Measurements from ENCODE around the gene AJAP1. TPM values are rescaled to one million over a fixed set of nuclear protein-coding genes. Genes with fewer than 3 reads are reported as not detected.

Gene AJAP1
- total and polyA plus RNA-seq, 2 donors (not counting 1 experiment from before 2014, with no cell fraction given), result 0.01 TPM; not detected in 1

- no peak for DNase-seq (ENCODE audit: low read depth in 2 of 2)
These were observed 142.0 kb downstream of the AJAP1 start for GRCh38 chr1:4796161-4797015.

GRCh38 chr1:4797016-4797410 lies 142.6 kb downstream of the AJAP1 start:
- no peak overlapping the region for H3K4me2 ChIP-seq (ENCODE audit: extremely low read depth, insufficient read depth, low read length)
- no peaks in the 10 kb centered on the region for H3K27me3 ChIP-seq (ENCODE audit: control insufficient read depth, insufficient read depth, low read length)
- H3K9ac ChIP-seq (ENCODE audit: insufficient read depth, low read length), result no peak overlapping the region
- no peaks in the 10 kb centered on the region for H3K4me1 ChIP-seq (ENCODE audit: control insufficient read depth, extremely low read depth, insufficient read depth, low read length)
- H2AFZ ChIP-seq (ENCODE audit: low read length), result no peak overlapping the region
- no peak for DNase-seq (ENCODE audit: low read depth in 2 of 2)
- no peak overlapping the region for H3K27ac ChIP-seq (ENCODE audit: insufficient read depth, low read length)
- no peak overlapping the region for H3K4me3 ChIP-seq (replicated peaks in 1 of 4; ENCODE audit: control extremely low read depth in 1 of 4, insufficient read depth in 1 of 4, low read depth in 3 of 4, low read length in 4 of 4)
- TF ChIP-seq EZH2 (IDR thresholded peaks at IDR 0.05; ENCODE audit: low read length, missing control alignments), result no peak
- no peak for TF ChIP-seq CTCF (conservative IDR thresholded peaks at IDR 0.05 in 1 of 2, IDR thresholded peaks at IDR 0.05 in 1 of 2; ENCODE audit: low read depth in 1 of 2, low read length in 2 of 2)
- no peaks in the 10 kb centered on the region for H4K20me1 ChIP-seq (ENCODE audit: control insufficient read depth, extremely low read depth, insufficient read depth, low read length)
- no peaks in the 10 kb centered on the region for H3K79me2 ChIP-seq (ENCODE audit: control insufficient read depth, insufficient read depth, low read length)
- no peaks in the 10 kb centered on the region for H3K9me3 ChIP-seq (ENCODE audit: control insufficient read depth, insufficient read depth, low read depth, low read length)
- H3K36me3 ChIP-seq (ENCODE audit: control insufficient read depth, insufficient read depth, low read length), result no peaks in the 10 kb centered on the region

More at GRCh38 chr1:4796161-4797015, 142.0 kb downstream of the AJAP1 start:
- H2AFZ ChIP-seq (ENCODE audit: low read length), result no peak overlapping the region
- H3K4me1 ChIP-seq (ENCODE audit: control insufficient read depth, extremely low read depth, insufficient read depth, low read length), result no peaks in the 10 kb centered on the region
- no peak overlapping the region for H3K27ac ChIP-seq (ENCODE audit: insufficient read depth, low read length)
- H3K27me3 ChIP-seq (ENCODE audit: control insufficient read depth, insufficient read depth, low read length), result no peaks in the 10 kb centered on the region
- no peaks in the 10 kb centered on the region for H4K20me1 ChIP-seq (ENCODE audit: control insufficient read depth, extremely low read depth, insufficient read depth, low read length)
- H3K4me2 ChIP-seq (ENCODE audit: extremely low read depth, insufficient read depth, low read length), result no peak overlapping the region
- no peak overlapping the region for H3K9ac ChIP-seq (ENCODE audit: insufficient read depth, low read length)
- no peaks in the 10 kb centered on the region for H3K79me2 ChIP-seq (ENCODE audit: control insufficient read depth, insufficient read depth, low read length)
- no peaks in the 10 kb centered on the region for H3K9me3 ChIP-seq (ENCODE audit: control insufficient read depth, insufficient read depth, low read depth, low read length)
- TF ChIP-seq CTCF (conservative IDR thresholded peaks at IDR 0.05 in 1 of 2, IDR thresholded peaks at IDR 0.05 in 1 of 2; ENCODE audit: low read depth in 1 of 2, low read length in 2 of 2) (no peak), EZH2 (IDR thresholded peaks at IDR 0.05; ENCODE audit: low read length, missing control alignments) (no peak)
- H3K36me3 ChIP-seq (ENCODE audit: control insufficient read depth, insufficient read depth, low read length), result no peaks in the 10 kb centered on the region
- H3K4me3 ChIP-seq (replicated peaks in 1 of 4; ENCODE audit: control extremely low read depth in 1 of 4, insufficient read depth in 1 of 4, low read depth in 3 of 4, low read length in 4 of 4), result no peak overlapping the region

- no peaks in the 10 kb centered on the region for H4K20me1 ChIP-seq (ENCODE audit: control insufficient read depth, extremely low read depth, insufficient read depth, low read length)
- no peaks in the 10 kb centered on the region for H3K27me3 ChIP-seq (ENCODE audit: control insufficient read depth, insufficient read depth, low read length)
- no peaks in the 10 kb centered on the region for H3K79me2 ChIP-seq (ENCODE audit: control insufficient read depth, insufficient read depth, low read length)
- H2AFZ ChIP-seq (ENCODE audit: low read length), result no peak overlapping the region
- no peak overlapping the region for H3K4me3 ChIP-seq (replicated peaks in 1 of 4; ENCODE audit: control extremely low read depth in 1 of 4, insufficient read depth in 1 of 4, low read depth in 3 of 4, low read length in 4 of 4)
- no peaks in the 10 kb centered on the region for H3K4me1 ChIP-seq (ENCODE audit: control insufficient read depth, extremely low read depth, insufficient read depth, low read length)
- H3K4me2 ChIP-seq (ENCODE audit: extremely low read depth, insufficient read depth, low read length), result no peak overlapping the region
- no peak overlapping the region for H3K27ac ChIP-seq (ENCODE audit: insufficient read depth, low read length)
- DNase-seq (ENCODE audit: low read depth in 2 of 2), result no peak
- TF ChIP-seq CTCF (conservative IDR thresholded peaks at IDR 0.05 in 1 of 2, IDR thresholded peaks at IDR 0.05 in 1 of 2; ENCODE audit: low read depth in 1 of 2, low read length in 2 of 2) (no peak), EZH2 (IDR thresholded peaks at IDR 0.05; ENCODE audit: low read length, missing control alignments) (no peak)
- H3K9ac ChIP-seq (ENCODE audit: insufficient read depth, low read length), result no peak overlapping the region
- no peaks in the 10 kb centered on the region for H3K9me3 ChIP-seq (ENCODE audit: control insufficient read depth, insufficient read depth, low read depth, low read length)
- H3K36me3 ChIP-seq (ENCODE audit: control insufficient read depth, insufficient read depth, low read length), result no peaks in the 10 kb centered on the region
These were observed 143.0 kb downstream of the AJAP1 start for GRCh38 chr1:4797429-4797828.

Measured in fibroblast of lung (primary cell).